H1 (cell line): ENCODE measurements around the gene ZNF568. TPM values are rescaled to one million over a fixed set of nuclear protein-coding genes. Genes with fewer than 3 reads are reported as not detected.

ENCODE experiments used
- CTCF ChIA-PET: fragments of 300-600 bp; sonication (Branson Sonifier 250); formaldehyde crosslinking; loops from one replicate; lab custom pipeline; 2021; ENCODE audit not compliant: partially characterized antibody; lab: Charles Lee
- POLR2A ChIA-PET: fragments of 300-600 bp; sonication (Branson Sonifier 250); formaldehyde crosslinking; loops from one replicate; lab custom pipeline; 2021; ENCODE audit warnings: inconsistent platforms; ENCODE audit not compliant: partially characterized antibody; lab: Charles Lee
- DNase-seq, 2 experiments: peaks; one replicate each; pipeline versions ENCODE4 v3.0.0 to v3.0.0-alpha.2; 2010 to 2022; ENCODE audit warnings: low spot score in 2 of 2, low read depth in 1 of 2, mixed read lengths in 1 of 2
- FAIRE-seq: peaks from 2 replicates; lab custom pipeline; 2011; peaks lifted over from hg19 to GRCh38; lab: Jason Lieb, UNC
- H2AFZ ChIP-seq: 2 replicates; pipeline ENCODE4 v1.8.1; 2012; ENCODE audit warnings: low read length, inconsistent platforms
- H2AK5ac ChIP-seq: 2 replicates; pipeline ENCODE4 v1.6.1; 2013; ENCODE audit warnings: low read depth, low read length
- H2BK120ac ChIP-seq: replicated peaks from 2 replicates; pipeline ENCODE3; 2013; ENCODE audit warnings: low read depth, low read length, inconsistent platforms
- H2BK12ac ChIP-seq: 2 replicates; pipeline ENCODE4 v1.6.1; 2013; ENCODE audit warnings: low read depth, low read length
- H2BK15ac ChIP-seq: 2 replicates; pipeline ENCODE4 v1.6.1; 2013; ENCODE audit warnings: low read length
- H2BK20ac ChIP-seq: 2 replicates; pipeline ENCODE4 v1.6.1; 2013; ENCODE audit warnings: low read length
- H2BK5ac ChIP-seq: 2 replicates; pipeline ENCODE4 v1.6.1; 2013; ENCODE audit warnings: low read depth, low read length
- H3K14ac ChIP-seq: 2 replicates; pipeline ENCODE4 v1.6.1; 2013; ENCODE audit warnings: inconsistent platforms; ENCODE audit not compliant: insufficient read length
- H3K18ac ChIP-seq: 2 replicates; pipeline ENCODE4 v1.6.1; 2013; ENCODE audit warnings: low read length; ENCODE audit errors: extremely low read depth
- H3K23ac ChIP-seq: 2 replicates; pipeline ENCODE4 v1.6.1; 2013; ENCODE audit warnings: inconsistent platforms; ENCODE audit not compliant: insufficient read length
- H3K23me2 ChIP-seq: 2 replicates; pipeline ENCODE4 v1.6.1; 2013; ENCODE audit warnings: low read depth, low read length
- H3K27ac ChIP-seq: 2 replicates; pipeline ENCODE4 v1.6.1; 2011; ENCODE audit warnings: low read depth, low read length, inconsistent platforms
- H3K27me3 ChIP-seq, 4 experiments: replicated peaks in 1 of 4; 1 replicate in 1 of 4; 2 replicates in 3 of 4; pipeline versions ENCODE4 v1.6.1 to v1.8.1; 2011 to 2013; ENCODE audit warnings: low read length in 3 of 4, mild to moderate bottlenecking in 3 of 4, inconsistent platforms in 2 of 4, mixed read lengths in 2 of 4, moderate library complexity in 1 of 4; ENCODE audit not compliant: control insufficient read depth in 3 of 4, insufficient read depth in 3 of 4; ENCODE audit errors: extremely low read depth in 1 of 4
- H3K36me3 ChIP-seq, 4 experiments: 2 replicates each; pipeline versions ENCODE4 v1.6.1 to v1.8.1; 2011 to 2013; ENCODE audit warnings: mild to moderate bottlenecking in 4 of 4, low read length in 3 of 4, moderate library complexity in 2 of 4, control low read depth in 1 of 4, inconsistent platforms in 1 of 4; ENCODE audit not compliant: insufficient read depth in 4 of 4, control insufficient read depth in 2 of 4
- H3K4ac ChIP-seq: replicated peaks from 2 replicates; pipeline ENCODE3; 2013; ENCODE audit warnings: low read length, low read depth, mixed read lengths, inconsistent platforms; ENCODE audit not compliant: insufficient read length
- H3K4me1 ChIP-seq, 4 experiments: replicated peaks in 1 of 4; 1 replicate in 1 of 4; 2 replicates in 3 of 4; pipeline versions ENCODE4 v1.6.1 to v1.8.1; 2011 to 2013; ENCODE audit warnings: low read length in 3 of 4, inconsistent platforms in 2 of 4, mixed read lengths in 1 of 4; ENCODE audit not compliant: insufficient read depth in 4 of 4, control insufficient read depth in 3 of 4
- H3K4me2 ChIP-seq, 2 experiments: 2 replicates each; pipeline versions ENCODE4 v1.6.1 to v1.8.1; 2011 to 2013; ENCODE audit warnings: low read depth in 2 of 2, low read length in 2 of 2, control low read depth in 1 of 2, inconsistent platforms in 1 of 2, mild to moderate bottlenecking in 1 of 2; ENCODE audit not compliant: insufficient read depth in 1 of 2
- H3K4me3 ChIP-seq, 4 experiments: fragments of 200-600, 300-600 bp in 1 of 4; sonication (generic), shearing (Covaris generic), sonication (Bioruptor Twin) in 1 of 4; 2 replicates each; pipeline versions ENCODE4 v1.5.1 to v1.8.1; 2011 to 2016; ENCODE audit warnings: low read length in 4 of 4, low read depth in 3 of 4, control low read depth in 2 of 4, inconsistent platforms in 2 of 4, mild to moderate bottlenecking in 2 of 4, mixed read lengths in 1 of 4, moderate library complexity in 1 of 4; ENCODE audit not compliant: insufficient read depth in 2 of 4; ENCODE audit errors: extremely low read depth in 1 of 4
- H3K56ac ChIP-seq: replicated peaks from 2 replicates; pipeline ENCODE3; 2013; ENCODE audit warnings: low read depth, mild to moderate bottlenecking, mixed read lengths, low read length, inconsistent platforms; ENCODE audit not compliant: insufficient read length
- H3K79me1 ChIP-seq: 2 replicates; pipeline ENCODE4 v1.6.1; 2013; ENCODE audit warnings: low read depth, low read length, control low read depth
- H3K79me2 ChIP-seq, 2 experiments: 2 replicates each; pipeline versions ENCODE4 v1.6.1 to v1.8.1; 2012 to 2013; ENCODE audit warnings: low read length in 2 of 2, mild to moderate bottlenecking in 2 of 2, inconsistent platforms in 1 of 2; ENCODE audit not compliant: insufficient read depth in 2 of 2, control insufficient read depth in 1 of 2
- H3K9ac ChIP-seq, 4 experiments: replicated peaks in 1 of 4; 1 replicate in 1 of 4; 2 replicates in 3 of 4; pipeline versions ENCODE4 v1.6.1 to v1.8.1; 2011 to 2013; ENCODE audit warnings: low read depth in 3 of 4, low read length in 3 of 4, control low read depth in 2 of 4, mild to moderate bottlenecking in 2 of 4, moderate library complexity in 2 of 4, inconsistent platforms in 1 of 4; ENCODE audit errors: extremely low read depth in 1 of 4
- H3K9me3 ChIP-seq, 2 experiments: 2 replicates each; pipeline versions ENCODE4 v1.6.1 to v1.8.1; 2012 to 2013; ENCODE audit warnings: mild to moderate bottlenecking in 2 of 2, moderate library complexity in 2 of 2, control low read depth in 1 of 2, inconsistent platforms in 1 of 2, low read depth in 1 of 2, low read length in 1 of 2, mixed read lengths in 1 of 2; ENCODE audit not compliant: insufficient read depth in 2 of 2
- H4K20me1 ChIP-seq, 2 experiments: replicated peaks in 1 of 2; 2 replicates each; pipeline versions ENCODE3 to v1.8.1; 2011 to 2013; ENCODE audit warnings: inconsistent platforms in 2 of 2, low read length in 2 of 2, mild to moderate bottlenecking in 1 of 2; ENCODE audit not compliant: insufficient read depth in 2 of 2, control insufficient read depth in 1 of 2
- H4K5ac ChIP-seq: 2 replicates; pipeline ENCODE4 v1.6.1; 2013; ENCODE audit warnings: low read length, low read depth, mixed read lengths, inconsistent platforms; ENCODE audit not compliant: insufficient read length
- H4K8ac ChIP-seq: 2 replicates; pipeline ENCODE4 v1.8.0; 2013; ENCODE audit warnings: mild to moderate bottlenecking, moderate library complexity, low read length, inconsistent platforms; ENCODE audit not compliant: insufficient read depth; ENCODE audit errors: extremely low read depth
- H4K91ac ChIP-seq: replicated peaks from 2 replicates; pipeline ENCODE3; 2013; ENCODE audit warnings: low read length, mixed read lengths, inconsistent platforms; ENCODE audit not compliant: insufficient read length
- BCL11A ChIP-seq, 2 experiments: IDR thresholded peaks; one replicate each; pipeline ENCODE4 v1.6.1; 2011; ENCODE audit warnings: low read depth in 2 of 2, low read length in 2 of 2, mild to moderate bottlenecking in 2 of 2
- CBX8 ChIP-seq: fragments of 300-800, 300-1000 bp; sonication (generic); IDR thresholded peaks from 2 replicates; pipeline ENCODE4 v1.7.1; 2016; ENCODE audit warnings: low read depth, low read length, borderline replicate concordance
- CHD1 ChIP-seq: IDR thresholded peaks from 2 replicates; pipeline ENCODE4 v1.6.1; 2012; ENCODE audit warnings: low read depth, low read length, improper control_type of control experiment
- CREB1 ChIP-seq: IDR thresholded peaks from 2 replicates; pipeline ENCODE4 v1.6.1; 2012; ENCODE audit warnings: inconsistent platforms
- HDAC2 ChIP-seq, 2 experiments: fragments of 300-600 bp in 1 of 2; sonication (generic) in 1 of 2; IDR thresholded peaks; 2 replicates each; pipeline ENCODE4 v1.6.1; 2011 to 2012; ENCODE audit warnings: low read depth in 2 of 2, low read length in 2 of 2, mild to moderate bottlenecking in 2 of 2, moderate library complexity in 2 of 2, borderline replicate concordance in 1 of 2, inconsistent platforms in 1 of 2
- KDM1A ChIP-seq: fragments of 200-600, 300-600 bp; sonication (generic); IDR thresholded peaks from 2 replicates; pipeline ENCODE4 v1.7.1; 2016; ENCODE audit warnings: mild to moderate bottlenecking, low read length, borderline replicate concordance
- POLR2A ChIP-seq, 2 experiments: IDR thresholded peaks; 1 replicate in 1 of 2; 2 replicates in 1 of 2; pipeline ENCODE4 v1.6.1; 2011; ENCODE audit warnings: low read depth in 2 of 2, low read length in 2 of 2, mild to moderate bottlenecking in 2 of 2; ENCODE audit errors: control extremely low read depth in 1 of 2
- POLR2AphosphoS5 ChIP-seq: IDR thresholded peaks from 2 replicates; pipeline ENCODE4 v1.6.1; 2011; ENCODE audit warnings: low read depth, low read length
- POU5F1 ChIP-seq: IDR thresholded peaks from 2 replicates; pipeline ENCODE4 v1.6.1; 2011; ENCODE audit warnings: low read depth, mild to moderate bottlenecking, low read length, moderate library complexity
- RXRA ChIP-seq: IDR thresholded peaks from 2 replicates; pipeline ENCODE4 v1.6.1; 2011; ENCODE audit warnings: low read depth, mild to moderate bottlenecking, low read length, moderate library complexity; ENCODE audit not compliant: insufficient read depth
- SIX5 ChIP-seq: IDR thresholded peaks from 2 replicates; pipeline ENCODE4 v1.6.1; 2011; ENCODE audit warnings: mild to moderate bottlenecking, low read depth, low read length
- SP1 ChIP-seq: IDR thresholded peaks from 2 replicates; pipeline ENCODE4 v1.6.1; 2011; ENCODE audit warnings: low read depth, low read length
- SRF ChIP-seq: IDR thresholded peaks from 2 replicates; pipeline ENCODE4 v1.6.1; 2011; ENCODE audit warnings: mild to moderate bottlenecking, low read depth, low read length, moderate library complexity
- TAF1 ChIP-seq: IDR thresholded peaks from 2 replicates; pipeline ENCODE4 v1.6.1; 2011; ENCODE audit warnings: mild to moderate bottlenecking, low read depth, low read length
- TEAD4 ChIP-seq: IDR thresholded peaks from 2 replicates; pipeline ENCODE4 v1.6.1; 2012; ENCODE audit warnings: low read depth, low read length, inconsistent platforms, mixed read lengths
- USF2 ChIP-seq: IDR thresholded peaks from 2 replicates; pipeline ENCODE4 v1.6.1; 2011; ENCODE audit warnings: low read length, improper control_type of control experiment
- WGBS, 2 experiments: shearing (Covaris generic) in 1 of 2; methylation state at CpG; one replicate each; pipeline versions ENCODE4 v1.1.6 to v1.1.7; 2013 to 2015; ENCODE audit warnings: low lambda C conversion rate in 2 of 2, mixed read lengths in 2 of 2, inconsistent platforms in 1 of 2, low coverage in 1 of 2, missing lambda C conversion rate in 1 of 2; ENCODE audit not compliant: insufficient replicate concordance in 2 of 2, insufficient coverage in 1 of 2, insufficient read length in 1 of 2; ENCODE audit errors: extremely low coverage in 1 of 2, missing lambda C conversion rate in 1 of 2; 5-methylcytosine and 5-hydroxymethylcytosine counted together
- polyA plus RNA-seq, 7 experiments: library from polyadenylated mRNA; depleted of rRNA in 3 of 7; stranded (reverse) in 5 of 7; unstranded in 2 of 7; fragments of >200 nt in 5 of 7; fragments of 200-250 nt in 2 of 7; gene quantifications; 1 replicate in 5 of 7; 2 replicates in 1 of 7; 4 replicates in 1 of 7; pipeline versions ENCODE4 v1.2.1 to v1.2.3, GENCODE V29; 2011 to 2013; ENCODE audit warnings: missing spikeins in 2 of 7, mixed read lengths in 2 of 7
- total RNA-seq: library from RNA; stranded (reverse); fragmentation: NEBNext Ultra II Directional; extraction: Animal tissue kit (Norgen Biotek cat#: 25700); gene quantifications from 2 replicates; pipeline ENCODE4 v1.2.1, GENCODE V29; 2021

The ZNF568 gene
- total and polyA plus RNA-seq, 2 of the 8 experiments (the other 6 are each of a cell fraction or from before 2014, with no cell fraction given) = 1.6 to 2.4 TPM

GRCh38 chr19:36963280-36963679 lies 47.1 kb downstream of the ZNF568 start:
- Histone ChIP-seq H2AK5ac (no peak overlapping the region), H3K4me1 (no peaks in the 10 kb centered on the region), H4K8ac (no peak overlapping the region), H2AFZ (no peak overlapping the region), H3K4me2 (no peak overlapping the region), H3K79me2 (no peaks in the 10 kb centered on the region), H3K79me1 (no peaks in the 10 kb centered on the region), H3K4ac (no peak overlapping the region), H2BK120ac (no peak overlapping the region), H2BK12ac (no peak overlapping the region), H3K23ac (no peak overlapping the region), H3K18ac (no peak overlapping the region), H3K9ac (no peak overlapping the region), H3K14ac (no peak overlapping the region), H4K20me1 (no peaks in the 10 kb centered on the region), H2BK20ac (no peak overlapping the region), H3K4me3 (no peak overlapping the region), H2BK15ac (no peak overlapping the region), H3K27me3 (no peaks in the 10 kb centered on the region), H3K36me3 (no peaks in the 10 kb centered on the region), H3K9me3 (peaks cover 43 to 59% of the 10 kb centered on the region in 2 experiments), H3K56ac (no peak overlapping the region), H3K27ac (no peak overlapping the region), H4K91ac (no peak overlapping the region), H2BK5ac (no peak overlapping the region), H4K5ac (no peak overlapping the region), H3K23me2 (no peaks in the 10 kb centered on the region)
- CTCF ChIA-PET = no interaction called here
- WGBS, 2 experiments = 79% methylated on average over 2 of the region's 2 CpGs; no CpG with 5 or more reads in 1 of the 2 experiments
- FAIRE-seq (no peak), DNase-seq (no peak)
- POLR2A ChIA-PET = interaction anchor here (0.6 kb wide), 1 partner anchor 161 kb away, joined by 3 read pairs; no protein-coding TSS in a partner anchor
- TF ChIP-seq SP1 = no peak
- TF ChIP-seq SIX5 = no peak
- no peak for TF ChIP-seq CHD1
- TF ChIP-seq TEAD4 = no peak
- no peak for TF ChIP-seq SRF
- TF ChIP-seq TAF1 = no peak
- TF ChIP-seq BCL11A (IDR thresholded peaks at IDR 0.05; ENCODE audit: low read depth in 2 of 2, low read length in 2 of 2) = no peak
- TF ChIP-seq HDAC2 (IDR thresholded peaks at IDR 0.05; ENCODE audit: borderline replicate concordance in 1 of 2, low read depth in 2 of 2, low read length in 2 of 2) = no peak
- TF ChIP-seq POU5F1 = no peak
- TF ChIP-seq POLR2A (IDR thresholded peaks at IDR 0.05; ENCODE audit: control extremely low read depth in 1 of 2, low read depth in 2 of 2, low read length in 2 of 2) = no peak
- TF ChIP-seq KDM1A = no peak
- TF ChIP-seq CREB1 = no peak
- TF ChIP-seq RXRA = no peak
- TF ChIP-seq CBX8 = no peak
- TF ChIP-seq POLR2AphosphoS5 = no peak
- no peak for TF ChIP-seq USF2
